Uterus (tissue), 2 donors: ENCODE data around the gene RAB44.

ENCODE experiments used
- POLR2A ChIP-seq, 2 donors: fragments of 450-650 bp; IDR thresholded peaks; one replicate each; pipeline ENCODE4 v1.6.1; 2016; ENCODE audit warnings: antibody characterized with exemption in 2 of 2, mild to moderate bottlenecking in 1 of 2, moderate library complexity in 1 of 2
- TF ChIP-seq, protein P1 (sequence below), 4 experiments: fragments of 200-600 bp in 2 of 4; fragments of 450-650 bp in 2 of 4; sonication (generic) in 2 of 4; IDR thresholded peaks; one replicate each; pipeline ENCODE4 v1.5.1; 2016 to 2019; ENCODE audit warnings: antibody characterized with exemption in 4 of 4, mild to moderate bottlenecking in 2 of 4, moderate library complexity in 1 of 4

DNA sequence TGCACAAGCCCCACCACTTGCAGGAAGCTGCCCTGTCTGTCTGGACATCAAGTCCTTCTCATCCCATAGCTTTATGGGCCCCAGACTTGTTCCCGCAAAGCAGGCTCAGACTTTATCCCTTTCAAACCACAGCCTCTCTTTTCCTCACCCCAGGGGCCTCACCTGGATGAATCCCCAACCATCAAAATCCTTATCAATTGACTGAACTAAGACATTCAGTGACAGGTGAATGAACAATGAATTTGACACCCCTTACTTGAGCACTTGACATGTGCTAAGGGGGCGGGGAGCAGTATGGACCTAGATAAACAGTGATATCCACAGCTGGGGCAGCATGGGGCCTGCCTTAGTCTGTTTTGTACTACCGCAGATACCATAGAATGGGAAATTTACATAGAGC is 5.0 kb downstream of the RAB44 start:
- TF ChIP-seq, protein P1, sequence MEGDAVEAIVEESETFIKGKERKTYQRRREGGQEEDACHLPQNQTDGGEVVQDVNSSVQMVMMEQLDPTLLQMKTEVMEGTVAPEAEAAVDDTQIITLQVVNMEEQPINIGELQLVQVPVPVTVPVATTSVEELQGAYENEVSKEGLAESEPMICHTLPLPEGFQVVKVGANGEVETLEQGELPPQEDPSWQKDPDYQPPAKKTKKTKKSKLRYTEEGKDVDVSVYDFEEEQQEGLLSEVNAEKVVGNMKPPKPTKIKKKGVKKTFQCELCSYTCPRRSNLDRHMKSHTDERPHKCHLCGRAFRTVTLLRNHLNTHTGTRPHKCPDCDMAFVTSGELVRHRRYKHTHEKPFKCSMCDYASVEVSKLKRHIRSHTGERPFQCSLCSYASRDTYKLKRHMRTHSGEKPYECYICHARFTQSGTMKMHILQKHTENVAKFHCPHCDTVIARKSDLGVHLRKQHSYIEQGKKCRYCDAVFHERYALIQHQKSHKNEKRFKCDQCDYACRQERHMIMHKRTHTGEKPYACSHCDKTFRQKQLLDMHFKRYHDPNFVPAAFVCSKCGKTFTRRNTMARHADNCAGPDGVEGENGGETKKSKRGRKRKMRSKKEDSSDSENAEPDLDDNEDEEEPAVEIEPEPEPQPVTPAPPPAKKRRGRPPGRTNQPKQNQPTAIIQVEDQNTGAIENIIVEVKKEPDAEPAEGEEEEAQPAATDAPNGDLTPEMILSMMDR (IDR thresholded peaks at IDR 0.05): no peak
- TF ChIP-seq POLR2A (IDR thresholded peaks at IDR 0.05): no peak
